Large intestine (tissue), 3 donors: ENCODE results near the gene MTM1. TPM values are rescaled to one million over a fixed set of nuclear protein-coding genes. Genes with fewer than 3 reads are reported as not detected.

Experiments
- DNase-seq, 2 donors: peaks; one replicate each; pipeline versions ENCODE4 v3.0.0 to v3.0.0-alpha.2; 2013
- H3K27ac ChIP-seq: one replicate; pipeline ENCODE4 v1.5.1; 2013; ENCODE audit warnings: low read length
- H3K27me3 ChIP-seq: 2 replicates; pipeline ENCODE4 v1.6.1; 2013; ENCODE audit warnings: low read length; ENCODE audit not compliant: control insufficient read depth, insufficient read depth
- H3K36me3 ChIP-seq: 2 replicates; pipeline ENCODE4 v1.6.1; 2013; ENCODE audit warnings: low read length; ENCODE audit not compliant: control insufficient read depth, insufficient read depth
- H3K4me1 ChIP-seq: one replicate; pipeline ENCODE4 v1.6.1; 2013; ENCODE audit warnings: low read length; ENCODE audit not compliant: control insufficient read depth, insufficient read depth
- H3K4me3 ChIP-seq: one replicate; pipeline ENCODE4 v1.5.1; 2013; ENCODE audit warnings: low read length
- H3K9me3 ChIP-seq: one replicate; pipeline ENCODE4 v1.6.1; 2013; ENCODE audit warnings: mild to moderate bottlenecking, low read depth, low read length, moderate library complexity; ENCODE audit not compliant: control insufficient read depth
- WGBS: methylation state at CpG from one replicate; pipeline ENCODE4 v1.1.5; 2013; ENCODE audit warnings: low lambda C conversion rate; ENCODE audit not compliant: insufficient coverage; 5-methylcytosine and 5-hydroxymethylcytosine counted together
- polyA plus RNA-seq: library from polyadenylated mRNA; unstranded; fragments of 120-200 nt; gene quantifications from one replicate; pipeline ENCODE4 v1.2.1, GENCODE V29; 2013

MTM1 gene
- polyA plus RNA-seq, 1 donor, result 16.1 TPM

DNA sequence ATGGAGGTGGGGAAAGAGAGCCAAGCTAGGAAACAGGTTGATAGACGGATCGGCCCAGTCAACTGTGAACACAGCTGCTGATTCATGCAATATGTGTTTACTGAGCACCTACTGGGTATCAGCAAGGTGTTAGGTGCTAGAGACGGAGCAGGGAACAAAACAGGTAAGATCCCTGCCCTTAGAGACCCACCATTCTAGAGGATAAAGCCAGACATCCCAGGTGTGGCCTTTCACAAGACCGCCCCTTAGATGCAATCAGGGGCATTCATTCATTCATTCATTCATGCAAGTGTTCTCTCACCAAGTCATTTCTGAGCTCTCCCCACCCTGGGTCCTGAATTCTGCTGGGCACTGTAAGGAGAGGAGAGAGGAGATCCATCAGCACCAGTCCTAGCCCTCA, 20.2 kb upstream of the MTM1 start:
- no CpG with 5 or more reads among the region's 4 CpGs for WGBS
- Histone ChIP-seq H3K36me3 (no peaks in the 10 kb centered on the region), H3K4me1 (peaks cover 9% of the 10 kb centered on the region), H3K9me3 (no peaks in the 10 kb centered on the region), H3K27ac (no peak overlapping the region), H3K4me3 (peak overlapping the region; percentile 38), H3K27me3 (no peaks in the 10 kb centered on the region)
- no peak for DNase-seq

DNA sequence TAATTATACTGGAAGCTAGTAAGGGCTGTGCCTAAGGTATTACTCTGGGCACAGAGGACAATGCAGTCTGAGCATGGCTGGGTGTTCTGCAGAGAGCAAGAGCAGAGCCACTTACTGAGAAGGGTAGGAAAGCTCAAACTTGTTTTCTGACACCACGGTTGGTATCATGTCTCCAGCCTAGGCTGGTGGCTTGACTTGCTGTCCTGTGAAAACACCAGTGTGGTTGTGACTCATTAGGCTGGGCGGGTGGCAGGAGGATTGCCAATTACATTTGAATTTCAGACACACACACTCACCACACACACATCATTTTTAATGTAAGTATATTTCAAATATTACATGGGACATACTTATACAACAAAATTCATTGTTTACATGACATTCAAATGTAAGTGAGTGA, 19.7 kb upstream of the MTM1 start:
- H3K4me3 ChIP-seq, result no peak overlapping the region
- H3K27me3 ChIP-seq, result no peaks in the 10 kb centered on the region
- no CpG with 5 or more reads among the region's 2 CpGs for WGBS
- H3K4me1 ChIP-seq, result peaks cover 9% of the 10 kb centered on the region
- H3K27ac ChIP-seq, result no peak overlapping the region
- DNase-seq, result no peak
- H3K36me3 ChIP-seq, result no peaks in the 10 kb centered on the region
- no peaks in the 10 kb centered on the region for H3K9me3 ChIP-seq

GRCh38 chrX:150551963-150552362, 16.5 kb upstream of the MTM1 start:
- no peaks in the 10 kb centered on the region for H3K36me3 ChIP-seq
- no peaks in the 10 kb centered on the region for H3K27me3 ChIP-seq
- H3K27ac ChIP-seq, result no peak overlapping the region
- peaks cover 8% of the 10 kb centered on the region for H3K4me1 ChIP-seq
- no CpG with 5 or more reads among the region's 3 CpGs for WGBS
- no peaks in the 10 kb centered on the region for H3K9me3 ChIP-seq
- H3K4me3 ChIP-seq, result no peak overlapping the region
- no peak for DNase-seq

GRCh38 chrX:150558424-150558823, 10.0 kb upstream of the MTM1 start:
- Histone ChIP-seq H3K9me3 (no peaks in the 10 kb centered on the region), H3K4me3 (no peak overlapping the region), H3K4me1 (no peaks in the 10 kb centered on the region), H3K36me3 (no peaks in the 10 kb centered on the region), H3K27ac (no peak overlapping the region), H3K27me3 (no peaks in the 10 kb centered on the region)
- WGBS, result no CpG with 5 or more reads among the region's 7 CpGs
- no peak for DNase-seq

DNA sequence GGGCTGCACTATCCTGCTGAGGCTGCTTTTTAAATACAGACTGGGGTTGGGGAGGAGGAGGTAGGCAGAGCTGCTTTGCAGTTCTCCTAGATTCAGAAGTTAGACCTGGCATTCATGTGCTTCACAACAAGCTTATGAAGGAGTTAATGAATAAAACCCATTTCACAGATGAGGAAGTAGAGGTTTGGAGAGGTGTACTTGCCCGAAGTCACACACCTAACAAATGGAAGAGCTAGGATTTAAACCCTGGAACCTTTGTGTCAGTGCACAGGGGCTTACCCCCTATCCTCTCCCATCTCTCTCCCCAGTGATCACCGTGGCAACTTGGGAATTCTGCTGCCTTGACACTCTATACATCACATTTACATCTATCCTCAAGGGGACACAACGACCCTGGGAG, 3.6 kb upstream of the MTM1 start:
- Histone ChIP-seq H3K36me3 (no peaks in the 10 kb centered on the region), H3K4me1 (no peaks in the 10 kb centered on the region), H3K4me3 (no peak overlapping the region), H3K27me3 (no peaks in the 10 kb centered on the region), H3K27ac (no peak overlapping the region), H3K9me3 (no peaks in the 10 kb centered on the region)
- no peak for DNase-seq
- no CpG with 5 or more reads among the region's 3 CpGs for WGBS

- Histone ChIP-seq H3K4me3 (no peak overlapping the region), H3K27ac (no peak overlapping the region), H3K9me3 (no peaks in the 10 kb centered on the region), H3K27me3 (no peaks in the 10 kb centered on the region), H3K36me3 (no peaks in the 10 kb centered on the region), H3K4me1 (no peaks in the 10 kb centered on the region)
- WGBS, result no CpG with 5 or more reads among the region's 5 CpGs
- no peak for DNase-seq
These were observed 2.9 kb upstream of the MTM1 start for GRCh38 chrX:150565551-150565950.

- Histone ChIP-seq H3K4me3 (no peak overlapping the region), H3K4me1 (peaks cover 6% of the 10 kb centered on the region), H3K36me3 (no peaks in the 10 kb centered on the region), H3K27me3 (no peaks in the 10 kb centered on the region), H3K9me3 (no peaks in the 10 kb centered on the region), H3K27ac (no peak overlapping the region)
- no peak for DNase-seq
- WGBS, result no CpG with 5 or more reads among the region's 3 CpGs
These were observed 1.7 kb upstream of the MTM1 start for GRCh38 chrX:150566734-150567182.

GRCh38 chrX:150567645-150568319, 639 bp upstream of the MTM1 start:
- H3K36me3 ChIP-seq, result no peaks in the 10 kb centered on the region
- H3K27ac ChIP-seq, result peak overlapping the region; percentile 14
- no peak overlapping the region for H3K4me3 ChIP-seq
- DNase-seq, result no peak
- no peaks in the 10 kb centered on the region for H3K9me3 ChIP-seq
- no CpG with 5 or more reads among the region's 23 CpGs for WGBS
- no peaks in the 10 kb centered on the region for H3K27me3 ChIP-seq
- peaks cover 15% of the 10 kb centered on the region for H3K4me1 ChIP-seq

DNA sequence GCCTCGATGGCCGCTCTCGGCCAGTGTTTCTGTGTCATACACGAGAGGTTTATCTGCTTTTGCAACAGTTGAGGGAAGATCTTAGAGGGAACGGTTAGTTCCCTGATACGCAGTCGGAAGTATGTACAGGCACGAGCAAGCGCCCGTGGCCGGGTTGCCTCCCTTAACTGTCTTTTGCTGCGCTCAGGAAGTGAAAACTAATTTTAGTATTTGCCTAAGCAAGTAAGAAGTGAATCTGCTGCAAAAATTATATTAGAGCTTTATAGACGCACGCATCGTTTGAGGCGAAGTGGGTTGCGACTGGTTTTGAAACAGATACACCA, 695 bp downstream of the MTM1 start:
- WGBS, result no CpG with 5 or more reads among the region's 17 CpGs
- no peak for DNase-seq
- Histone ChIP-seq H3K27ac (peak overlapping the region; percentile 94), H3K9me3 (no peaks in the 10 kb centered on the region), H3K4me3 (peak overlapping the region; percentile 58), H3K4me1 (peaks cover 19% of the 10 kb centered on the region), H3K27me3 (no peaks in the 10 kb centered on the region), H3K36me3 (no peaks in the 10 kb centered on the region)

GRCh38 chrX:150570512-150570911, 2.1 kb downstream of the MTM1 start:
- Histone ChIP-seq H3K4me3 (no peak overlapping the region), H3K36me3 (no peaks in the 10 kb centered on the region), H3K4me1 (peaks cover 19% of the 10 kb centered on the region), H3K27ac (peak overlapping the region; percentile 94), H3K27me3 (no peaks in the 10 kb centered on the region), H3K9me3 (no peaks in the 10 kb centered on the region)
- WGBS, result 0% methylated on average over 1 of the region's 3 CpGs
- peak; percentile 40 to 71 for DNase-seq

GRCh38 chrX:150572206-150572605, 3.8 kb downstream of the MTM1 start:
- H3K36me3 ChIP-seq, result no peaks in the 10 kb centered on the region
- DNase-seq, result peak in 1 of 2 donors; percentile 4
- no CpG with 5 or more reads among the region's 1 CpG for WGBS
- H3K4me1 ChIP-seq, result peaks cover 19% of the 10 kb centered on the region
- H3K27ac ChIP-seq, result peak overlapping the region; percentile 39
- no peak overlapping the region for H3K4me3 ChIP-seq
- H3K27me3 ChIP-seq, result no peaks in the 10 kb centered on the region
- no peaks in the 10 kb centered on the region for H3K9me3 ChIP-seq
